Sigmoid colon (tissue), 4 donors: ENCODE measurements around the gene TNFRSF1B.

Experiments used
- POLR2AphosphoS5 ChIP-seq, 4 donors: sonication (generic); formaldehyde crosslinking; IDR thresholded peaks; one replicate each; pipeline ENCODE4 v1.6.1; 2017; ENCODE audit warnings: antibody characterized with exemption in 4 of 4
- TF ChIP-seq, protein P1 (sequence below), 4 experiments: fragments of 450-650 bp in 3 of 4; fragments of 200-600 bp in 1 of 4; IDR thresholded peaks; one replicate each; pipeline ENCODE4 v1.5.1; 2016 to 2019; ENCODE audit warnings: antibody characterized with exemption in 4 of 4, mild to moderate bottlenecking in 3 of 4, moderate library complexity in 2 of 4

- TF ChIP-seq POLR2AphosphoS5 (IDR thresholded peaks at IDR 0.05), result no peak
- TF ChIP-seq, protein P1, sequence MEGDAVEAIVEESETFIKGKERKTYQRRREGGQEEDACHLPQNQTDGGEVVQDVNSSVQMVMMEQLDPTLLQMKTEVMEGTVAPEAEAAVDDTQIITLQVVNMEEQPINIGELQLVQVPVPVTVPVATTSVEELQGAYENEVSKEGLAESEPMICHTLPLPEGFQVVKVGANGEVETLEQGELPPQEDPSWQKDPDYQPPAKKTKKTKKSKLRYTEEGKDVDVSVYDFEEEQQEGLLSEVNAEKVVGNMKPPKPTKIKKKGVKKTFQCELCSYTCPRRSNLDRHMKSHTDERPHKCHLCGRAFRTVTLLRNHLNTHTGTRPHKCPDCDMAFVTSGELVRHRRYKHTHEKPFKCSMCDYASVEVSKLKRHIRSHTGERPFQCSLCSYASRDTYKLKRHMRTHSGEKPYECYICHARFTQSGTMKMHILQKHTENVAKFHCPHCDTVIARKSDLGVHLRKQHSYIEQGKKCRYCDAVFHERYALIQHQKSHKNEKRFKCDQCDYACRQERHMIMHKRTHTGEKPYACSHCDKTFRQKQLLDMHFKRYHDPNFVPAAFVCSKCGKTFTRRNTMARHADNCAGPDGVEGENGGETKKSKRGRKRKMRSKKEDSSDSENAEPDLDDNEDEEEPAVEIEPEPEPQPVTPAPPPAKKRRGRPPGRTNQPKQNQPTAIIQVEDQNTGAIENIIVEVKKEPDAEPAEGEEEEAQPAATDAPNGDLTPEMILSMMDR (IDR thresholded peaks at IDR 0.05), result no peak
Observed at GRCh38 chr1:12159816-12160215, 7.0 kb upstream of the TNFRSF1B start.
